ENCODE results near the gene COIL.
A peak's percentile ranks its signal among the peaks of the same experiment; 100 is the strongest.

COIL gene

GRCh38 chr17:56933151-56933745, 27.6 kb downstream of the COIL start:
- DNase-seq: no peak

GRCh38 chr17:56930739-56931337, 30.0 kb downstream of the COIL start:
- DNase-seq: no peak

GRCh38 chr17:56929362-56929969, 31.4 kb downstream of the COIL start:
- DNase-seq: no peak

- no peak for DNase-seq
Observed at GRCh38 chr17:56928586-56928985, 32.3 kb downstream of the COIL start.

- DNase-seq: no peak
Observed at GRCh38 chr17:56926704-56927103, 34.1 kb downstream of the COIL start.

- DNase-seq: no peak
Observed at GRCh38 chr17:56926270-56926669, 34.6 kb downstream of the COIL start.

GRCh38 chr17:56925088-56925487, 35.8 kb downstream of the COIL start:
- no peak for DNase-seq

- DNase-seq: no peak
Observed at GRCh38 chr17:56919717-56920116, 41.1 kb downstream of the COIL start.

- no peak for DNase-seq
Observed at GRCh38 chr17:56918916-56919315, 41.9 kb downstream of the COIL start.

GRCh38 chr17:56917559-56918296, 43.1 kb downstream of the COIL start:
- DNase-seq: no peak

GRCh38 chr17:56914581-56915273, 46.1 kb downstream of the COIL start:
- DNase-seq: no peak

GRCh38 chr17:56913867-56914580, 46.8 kb downstream of the COIL start, which contains the start of gene TRIM25:
Gene TRIM25 (minus strand): TSS chr17:56914049. CDS start chr17:56913988, 61 bp downstream.
- DNase-seq: peak; percentile 83

GRCh38 chr17:56913353-56913866, 47.4 kb downstream of the COIL start:
- no peak for DNase-seq

GRCh38 chr17:56913000-56913311, 47.9 kb downstream of the COIL start:
- no peak for DNase-seq

- no peak for DNase-seq
Observed at GRCh38 chr17:56912105-56912999, 48.5 kb downstream of the COIL start.

GRCh38 chr17:56910509-56911235, 50.2 kb downstream of the COIL start:
- DNase-seq: no peak

- DNase-seq: no peak
Observed at GRCh38 chr17:56909742-56910508, 50.9 kb downstream of the COIL start.

GRCh38 chr17:56908001-56908542, 52.8 kb downstream of the COIL start:
- DNase-seq: no peak

GRCh38 chr17:56903560-56903959, 57.3 kb downstream of the COIL start:
- no peak for DNase-seq

- DNase-seq: no peak
Observed at GRCh38 chr17:56902348-56902747, 58.5 kb downstream of the COIL start.
